ENCODE measurements around the gene NELFB.

Gene NELFB

DNA sequence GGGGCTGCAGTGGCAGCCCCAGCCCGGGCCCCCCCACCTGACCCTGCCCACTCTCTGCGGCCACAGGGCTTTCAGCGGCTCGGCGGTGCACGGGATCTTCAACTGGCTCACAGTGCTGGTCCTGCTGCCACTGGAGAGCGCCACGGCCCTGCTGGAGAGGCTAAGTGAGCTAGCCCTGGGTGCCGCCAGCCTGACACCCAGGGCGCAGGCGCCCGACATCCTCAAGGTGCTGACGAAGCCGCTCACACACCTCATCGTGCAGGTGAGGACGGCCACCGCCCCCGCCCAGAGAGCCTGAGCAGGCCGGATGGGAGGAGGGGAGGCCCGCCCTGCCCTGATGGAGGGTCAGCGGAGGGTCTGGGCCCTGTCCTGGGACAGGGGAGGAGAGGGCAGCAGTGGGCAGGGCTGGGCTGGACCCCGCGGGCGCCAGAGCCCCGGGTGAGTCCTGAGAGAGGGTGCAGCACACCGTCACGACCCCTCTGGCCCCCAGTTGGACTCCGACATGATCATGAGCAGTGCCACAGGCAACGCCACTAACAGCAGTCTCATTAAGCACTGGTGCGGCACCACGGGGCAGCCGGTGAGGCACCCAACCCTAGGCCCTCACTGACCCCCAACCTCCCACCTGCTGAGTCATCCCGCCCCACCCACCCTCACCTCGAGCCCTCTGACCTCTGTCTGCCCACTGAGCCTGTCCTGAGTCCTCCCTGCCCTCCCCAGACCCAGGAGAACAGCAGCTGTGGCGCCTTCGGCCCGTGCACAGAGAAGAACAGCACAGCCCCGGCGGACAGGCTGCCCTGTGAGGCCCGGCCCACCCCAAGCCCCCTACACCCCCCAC, 21.8 kb upstream of the NELFB start:
- no peak overlapping the region for H3K4me3 ChIP-seq (ENCODE audit: low read length)
- no peak for DNase-seq (ENCODE audit: low read depth)
- no peak for TF ChIP-seq CTCF (conservative IDR thresholded peaks at IDR 0.05; ENCODE audit: low read depth, low read length)

- no peak for TF ChIP-seq CTCF (conservative IDR thresholded peaks at IDR 0.05; ENCODE audit: low read depth, low read length)
- no peak overlapping the region for H3K4me3 ChIP-seq (ENCODE audit: low read length)
- no peak for DNase-seq (ENCODE audit: low read depth)
Measured at GRCh38 chr9:137234055-137234697, 21.0 kb upstream of the NELFB start.

- TF ChIP-seq CTCF (conservative IDR thresholded peaks at IDR 0.05; ENCODE audit: low read depth, low read length) = no peak
- H3K4me3 ChIP-seq (ENCODE audit: low read length) = no peak overlapping the region
- no peak for DNase-seq (ENCODE audit: low read depth)
Measured at GRCh38 chr9:137234758-137235423, 20.2 kb upstream of the NELFB start.

DNA sequence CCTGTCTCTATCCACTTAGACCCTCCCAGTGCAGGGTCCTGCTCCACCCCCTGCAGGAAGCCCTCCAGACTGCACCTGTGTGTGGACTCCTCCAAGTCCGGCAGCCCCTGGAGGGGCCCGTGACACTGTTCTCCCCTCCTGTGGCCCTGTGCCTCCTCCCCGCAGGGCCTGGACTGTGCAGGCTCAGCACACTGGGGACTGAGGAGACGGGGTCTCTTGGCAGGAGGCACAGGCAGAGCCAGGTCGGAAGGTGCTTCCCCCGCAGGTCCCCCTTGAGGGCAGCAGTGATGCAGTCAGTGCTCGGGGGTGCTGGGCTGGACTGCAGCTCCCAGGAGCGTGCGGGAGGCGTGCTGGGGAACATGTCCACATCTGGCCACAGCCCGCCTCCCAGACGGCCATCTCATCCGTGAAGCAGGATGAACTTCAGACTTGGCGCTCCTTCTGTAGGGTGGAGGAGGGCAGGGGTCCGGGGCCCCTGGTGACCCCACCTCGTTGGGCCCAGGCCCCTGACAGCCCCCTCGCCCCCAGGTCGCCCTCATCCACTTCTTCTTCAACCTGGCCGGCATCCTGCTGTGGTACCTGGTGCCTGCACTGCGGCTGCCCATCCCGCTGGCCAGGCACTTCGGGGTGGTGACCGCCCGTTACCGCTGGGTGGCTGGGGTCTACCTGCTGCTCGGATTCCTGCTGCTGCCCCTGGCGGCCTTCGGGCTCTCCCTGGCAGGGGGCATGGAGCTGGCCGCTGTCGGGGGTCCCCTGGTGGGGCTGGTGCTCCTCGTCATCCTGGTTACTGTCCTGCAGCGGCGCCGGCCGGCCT, 19.5 kb upstream of the NELFB start:
- DNase-seq (ENCODE audit: low read depth) = no peak
- no peak overlapping the region for H3K4me3 ChIP-seq (ENCODE audit: low read length)
- TF ChIP-seq CTCF (conservative IDR thresholded peaks at IDR 0.05; ENCODE audit: low read depth, low read length) = no peak

- TF ChIP-seq CTCF (conservative IDR thresholded peaks at IDR 0.05; ENCODE audit: low read depth, low read length) = peak; percentile 97
- H3K4me3 ChIP-seq (ENCODE audit: low read length) = peak overlapping the region; percentile 36
- DNase-seq (ENCODE audit: low read depth) = no peak
Measured at GRCh38 chr9:137236238-137236935, 18.7 kb upstream of the NELFB start.

DNA sequence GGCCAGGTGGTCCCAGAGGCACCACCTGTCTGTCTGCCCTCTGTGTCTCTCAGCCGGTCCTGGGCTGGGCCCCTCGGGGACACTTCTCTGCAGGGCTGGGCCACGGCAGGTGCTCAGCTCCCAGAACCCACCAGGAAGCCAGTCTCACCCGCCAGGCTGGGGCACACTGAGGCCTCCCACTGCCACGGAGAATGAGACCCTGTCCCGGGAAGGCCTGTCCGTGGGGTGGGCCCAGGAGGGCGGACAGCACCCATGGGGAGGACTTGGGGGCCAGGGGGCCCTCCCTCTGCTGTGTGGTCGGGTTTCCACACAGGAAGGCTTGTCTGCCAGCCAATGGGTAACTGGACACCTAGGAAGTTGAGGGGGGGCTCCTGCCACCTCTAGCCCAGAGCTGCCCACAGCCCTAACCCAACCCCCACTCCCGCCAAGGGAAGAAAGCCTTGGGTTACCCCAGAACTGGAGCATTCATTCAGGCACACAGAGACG, 18.1 kb upstream of the NELFB start:
- peak overlapping the region; percentile 36 for H3K4me3 ChIP-seq (ENCODE audit: low read length)
- no peak for DNase-seq (ENCODE audit: low read depth)
- no peak for TF ChIP-seq CTCF (conservative IDR thresholded peaks at IDR 0.05; ENCODE audit: low read depth, low read length)
